Measurements from ENCODE around the gene ZRANB2.

GRCh38 chr1:71101839-71102376, 21.1 kb upstream of the ZRANB2 start:
- TF ChIP-seq CTCF (IDR thresholded peaks at IDR 0.05; ENCODE audit: low read depth, low read length) (no peak), POLR2A (IDR thresholded peaks at IDR 0.05; ENCODE audit: extremely low read depth, insufficient read length) (no peak)

Data from NB4 (cell line).